ENCODE results near the gene GSK3B.

GRCh38 chr3:119977353-119977752, 116.9 kb downstream of the GSK3B start:
- TF ChIP-seq CTCF (IDR thresholded peaks at IDR 0.05; ENCODE audit: poor library complexity) (no peak), EZH2phosphoT487 (IDR thresholded peaks at IDR 0.05; ENCODE audit: low read depth, severe bottlenecking, unreplicated experiment) (no peak), EZH2 (IDR thresholded peaks at IDR 0.05; ENCODE audit: borderline replicate concordance) (no peak)

Data from hepatocyte (in vitro differentiated cells).